Naive B cell (primary cell): ENCODE data around the gene SLMAP. TPM values are rescaled to one million over a fixed set of nuclear protein-coding genes. Genes with fewer than 3 reads are reported as not detected.

ENCODE experiments used
- ATAC-seq, 2 donors: fragments of 150-1000 bp; cut with Tn5 transposase; 2 replicates each; pipeline ENCODE4 v1.10.0; 2021; ENCODE audit warnings: low read depth in 2 of 2, mild to moderate bottlenecking in 2 of 2, moderate library complexity in 2 of 2
- DNase-seq: peaks from one replicate; pipeline ENCODE4 v3.0.0; 2022
- H3K27ac Mint-ChIP-seq, 6 donors: one replicate each; pipeline ENCODE4 v1.8.0; 2020 to 2022; ENCODE audit warnings: mild to moderate bottlenecking in 6 of 6, mixed read lengths in 6 of 6, moderate library complexity in 5 of 6, inconsistent platforms in 2 of 6
- H3K27me3 Mint-ChIP-seq, 3 donors: one replicate each; pipeline ENCODE4 v1.8.0; 2021 to 2022; ENCODE audit warnings: mixed read lengths in 3 of 3, mild to moderate bottlenecking in 1 of 3
- H3K36me3 Mint-ChIP-seq, 2 donors: one replicate each; pipeline ENCODE4 v1.8.0; 2020 to 2022; ENCODE audit warnings: mixed read lengths in 2 of 2, inconsistent platforms in 1 of 2, mild to moderate bottlenecking in 1 of 2
- H3K4me1 Mint-ChIP-seq, 3 donors: one replicate each; pipeline ENCODE4 v1.8.0; 2020 to 2022; ENCODE audit warnings: mixed read lengths in 3 of 3, inconsistent platforms in 1 of 3, mild to moderate bottlenecking in 1 of 3, moderate library complexity in 1 of 3
- H3K4me3 Mint-ChIP-seq, 8 donors: one replicate each; pipeline ENCODE4 v1.8.0; 2020 to 2022; ENCODE audit warnings: mild to moderate bottlenecking in 8 of 8, mixed read lengths in 8 of 8, moderate library complexity in 8 of 8, inconsistent platforms in 2 of 8
- H3K9me3 Mint-ChIP-seq, 7 donors: one replicate each; pipeline ENCODE4 v1.8.0; 2020 to 2022; ENCODE audit warnings: mixed read lengths in 7 of 7, mild to moderate bottlenecking in 5 of 7, inconsistent platforms in 2 of 7, moderate library complexity in 1 of 7
- polyA plus RNA-seq, 6 donors: library from polyadenylated mRNA; unstranded; fragments of 300-500 nt; fragmentation: Illumina TruSeq; gene quantifications; one replicate each; pipeline ENCODE4 v1.2.3, GENCODE V29; 2021; ENCODE audit warnings: low read depth in 6 of 6

Gene SLMAP
- polyA plus RNA-seq, 6 donors from 2014 or later: 13.2 to 26.2 (median 16.8) TPM

DNA sequence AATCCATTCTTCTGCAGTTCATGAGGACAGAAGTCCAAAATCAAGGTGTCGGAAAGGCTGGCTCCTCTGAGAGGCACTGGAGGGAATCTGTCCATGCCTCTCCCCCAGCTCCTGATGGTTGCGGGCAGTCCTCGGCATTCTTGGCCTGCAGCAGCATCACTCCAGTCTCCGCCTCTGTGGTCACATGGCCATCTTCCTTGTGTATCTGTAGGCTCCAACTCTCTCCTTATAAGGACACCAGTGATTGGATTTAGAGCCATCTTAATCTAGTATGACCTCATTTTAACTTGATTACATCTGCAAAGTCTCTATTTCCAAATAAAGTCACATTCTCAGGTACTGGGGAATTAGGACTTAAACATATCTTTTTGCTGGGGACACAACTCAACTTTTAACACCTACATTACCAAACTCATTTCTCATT, 196.1 kb downstream of the SLMAP start:
- no peak overlapping the region for H3K4me3 Mint-ChIP-seq
- DNase-seq: no peak
- H3K36me3 Mint-ChIP-seq: no peaks in the 10 kb centered on the region
- H3K27ac Mint-ChIP-seq: no peak overlapping the region
- ATAC-seq: no peak
- H3K27me3 Mint-ChIP-seq: peaks cover 0 to 8% (median 0%) of the 10 kb centered on the region in 3 donors
- H3K4me1 Mint-ChIP-seq: no peaks in the 10 kb centered on the region
- no peaks in the 10 kb centered on the region for H3K9me3 Mint-ChIP-seq

DNA sequence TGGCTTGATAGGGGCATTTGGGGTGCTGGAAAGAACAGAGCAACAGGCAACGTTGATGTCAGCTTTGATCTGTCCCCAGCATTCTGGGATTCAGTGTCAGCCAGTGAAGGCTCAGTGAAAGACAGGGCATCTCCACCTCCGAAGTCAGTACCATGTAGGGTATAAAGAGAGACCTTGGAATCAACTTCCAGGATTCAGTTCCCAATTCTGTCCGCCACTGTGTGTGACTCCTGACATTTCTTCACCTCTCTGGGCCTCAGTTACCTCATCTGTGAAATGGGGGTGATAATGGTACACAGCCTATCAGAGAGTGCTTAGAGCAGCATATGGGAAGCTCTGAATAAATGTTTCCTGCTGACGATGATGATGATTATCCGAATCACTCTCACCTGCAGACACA, 196.5 kb downstream of the SLMAP start:
- Mint-ChIP-seq H3K27ac (no peak overlapping the region), H3K36me3 (no peaks in the 10 kb centered on the region), H3K4me1 (peaks cover 0 to 1% (median 0%) of the 10 kb centered on the region in 3 donors), H3K4me3 (no peak overlapping the region), H3K9me3 (peaks cover 0 to 1% (median 0%) of the 10 kb centered on the region in 7 donors), H3K27me3 (peaks cover 0 to 8% (median 0%) of the 10 kb centered on the region in 3 donors)
- ATAC-seq (no peak), DNase-seq (no peak)

DNA sequence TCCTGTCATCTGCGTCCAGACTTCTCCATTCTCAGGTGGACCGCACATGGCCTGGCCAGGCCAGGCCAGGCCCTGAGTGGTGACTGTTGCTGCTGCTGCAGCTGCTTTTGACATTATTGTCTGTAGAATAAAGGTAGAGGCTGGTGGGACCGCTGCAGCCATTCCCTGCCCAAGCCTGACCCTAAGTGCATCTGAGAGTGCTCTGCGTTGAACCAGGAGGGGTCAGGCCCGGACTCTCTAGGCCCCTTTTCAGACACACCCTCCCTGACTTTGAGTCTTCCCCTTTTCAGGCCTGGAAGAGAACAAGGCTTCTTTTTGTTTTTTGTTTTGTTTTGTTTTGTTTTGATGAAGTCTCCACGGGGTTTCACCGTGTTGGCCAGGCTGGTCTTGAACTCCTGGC, 197.5 kb downstream of the SLMAP start:
- DNase-seq: no peak
- Mint-ChIP-seq H3K4me3 (no peak overlapping the region), H3K27ac (no peak overlapping the region), H3K27me3 (peaks cover 0 to 3% (median 0%) of the 10 kb centered on the region in 3 donors), H3K4me1 (peaks cover 4 to 7% (median 5%) of the 10 kb centered on the region in 3 donors), H3K36me3 (no peaks in the 10 kb centered on the region), H3K9me3 (peaks cover 0 to 3% (median 0%) of the 10 kb centered on the region in 7 donors)
- no peak for ATAC-seq

DNA sequence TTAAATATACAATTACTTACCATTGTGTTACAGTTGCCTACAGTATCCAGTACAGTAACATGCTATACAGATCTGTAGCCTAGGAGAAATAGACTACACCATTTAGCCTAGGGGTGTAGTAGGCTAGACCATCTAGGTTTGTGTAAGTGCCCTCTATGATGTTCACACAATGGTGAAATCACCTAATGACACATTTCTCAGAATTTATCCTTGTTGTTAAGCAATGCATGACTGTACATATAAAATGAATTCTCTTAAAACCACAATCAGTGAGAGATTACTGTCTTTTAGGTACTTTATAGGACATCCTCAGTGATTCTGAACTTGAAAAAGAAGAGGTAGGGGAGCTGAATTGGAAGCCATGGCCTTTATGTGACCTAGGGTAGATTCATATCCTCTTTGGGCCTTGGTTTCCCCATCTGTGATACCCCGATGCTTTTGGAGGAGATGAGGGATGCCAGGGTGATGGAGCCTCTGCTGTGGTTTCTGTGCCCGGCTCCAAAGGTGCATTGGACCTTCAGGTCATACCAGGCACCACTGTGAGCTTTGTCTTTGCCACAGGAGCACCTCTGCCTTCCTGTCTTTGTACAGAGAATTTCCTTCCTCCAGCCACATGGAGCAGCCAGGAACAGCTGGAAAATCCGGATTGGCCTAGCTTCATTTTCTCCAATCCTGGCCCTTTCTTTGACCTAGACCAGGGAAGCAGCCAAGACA, 200.2 kb downstream of the SLMAP start:
- no peaks in the 10 kb centered on the region for H3K36me3 Mint-ChIP-seq
- no peak overlapping the region for H3K27ac Mint-ChIP-seq
- H3K4me3 Mint-ChIP-seq: no peak overlapping the region
- no peak for ATAC-seq
- H3K9me3 Mint-ChIP-seq: peaks cover 0 to 3% (median 0%) of the 10 kb centered on the region in 7 donors
- H3K27me3 Mint-ChIP-seq: no peaks in the 10 kb centered on the region
- DNase-seq: no peak
- peaks cover 15 to 23% (median 23%) of the 10 kb centered on the region in 3 donors for H3K4me1 Mint-ChIP-seq

DNA sequence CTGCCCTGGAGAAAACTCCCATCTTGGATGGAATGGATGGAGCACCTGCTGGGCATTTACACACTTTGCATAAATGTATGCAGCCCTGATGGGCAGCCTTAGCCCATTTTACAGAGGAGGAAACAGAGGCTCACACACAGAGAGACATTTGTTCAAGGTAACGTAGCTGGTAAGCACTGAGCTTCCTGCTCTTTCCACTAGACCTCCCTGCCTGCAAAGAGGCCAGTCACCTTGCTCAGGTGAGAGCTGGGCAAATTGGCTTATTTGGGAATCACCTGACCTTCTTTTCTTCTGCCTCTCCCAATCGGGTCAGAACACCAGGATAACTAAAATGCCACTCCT, 200.7 kb downstream of the SLMAP start:
- no peak for ATAC-seq
- H3K27ac Mint-ChIP-seq: no peak overlapping the region

DNA sequence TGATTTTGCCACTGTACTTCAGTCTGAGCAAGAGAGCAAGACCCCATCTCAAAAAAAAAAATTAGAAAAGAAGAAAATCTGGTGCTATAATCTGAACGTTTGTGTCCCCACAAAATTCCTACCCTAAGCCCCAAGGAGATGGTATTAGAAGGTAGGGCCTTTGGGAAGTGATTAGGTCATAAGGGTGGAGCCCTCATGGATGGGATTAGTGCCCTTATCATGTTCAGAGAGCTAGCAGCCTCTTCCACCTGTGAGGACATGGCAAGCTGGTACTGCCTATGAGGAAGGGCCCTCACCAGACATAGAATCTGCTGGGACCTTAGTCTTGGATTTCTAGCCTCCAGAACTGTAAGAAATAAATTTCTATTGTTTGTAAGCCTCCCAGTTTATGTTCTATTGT, 201.7 kb downstream of the SLMAP start:
- Mint-ChIP-seq H3K4me3 (peak overlapping the region in 3 of 8 donors; percentile 54 to 79 (median 68)), H3K27me3 (no peaks in the 10 kb centered on the region), H3K27ac (no peak overlapping the region), H3K9me3 (peaks cover 0 to 3% (median 0%) of the 10 kb centered on the region in 7 donors), H3K4me1 (peaks cover 15 to 23% (median 23%) of the 10 kb centered on the region in 3 donors), H3K36me3 (no peaks in the 10 kb centered on the region)
- ATAC-seq: no peak
- DNase-seq: no peak

More for the DNA sequence above, 200.7 kb downstream of the SLMAP start:
- no peak for DNase-seq
- H3K36me3 Mint-ChIP-seq: no peaks in the 10 kb centered on the region
- H3K4me1 Mint-ChIP-seq: peaks cover 15 to 23% (median 23%) of the 10 kb centered on the region in 3 donors
- H3K9me3 Mint-ChIP-seq: peaks cover 0 to 3% (median 0%) of the 10 kb centered on the region in 7 donors
- H3K27me3 Mint-ChIP-seq: no peaks in the 10 kb centered on the region
- H3K4me3 Mint-ChIP-seq: no peak overlapping the region

DNA sequence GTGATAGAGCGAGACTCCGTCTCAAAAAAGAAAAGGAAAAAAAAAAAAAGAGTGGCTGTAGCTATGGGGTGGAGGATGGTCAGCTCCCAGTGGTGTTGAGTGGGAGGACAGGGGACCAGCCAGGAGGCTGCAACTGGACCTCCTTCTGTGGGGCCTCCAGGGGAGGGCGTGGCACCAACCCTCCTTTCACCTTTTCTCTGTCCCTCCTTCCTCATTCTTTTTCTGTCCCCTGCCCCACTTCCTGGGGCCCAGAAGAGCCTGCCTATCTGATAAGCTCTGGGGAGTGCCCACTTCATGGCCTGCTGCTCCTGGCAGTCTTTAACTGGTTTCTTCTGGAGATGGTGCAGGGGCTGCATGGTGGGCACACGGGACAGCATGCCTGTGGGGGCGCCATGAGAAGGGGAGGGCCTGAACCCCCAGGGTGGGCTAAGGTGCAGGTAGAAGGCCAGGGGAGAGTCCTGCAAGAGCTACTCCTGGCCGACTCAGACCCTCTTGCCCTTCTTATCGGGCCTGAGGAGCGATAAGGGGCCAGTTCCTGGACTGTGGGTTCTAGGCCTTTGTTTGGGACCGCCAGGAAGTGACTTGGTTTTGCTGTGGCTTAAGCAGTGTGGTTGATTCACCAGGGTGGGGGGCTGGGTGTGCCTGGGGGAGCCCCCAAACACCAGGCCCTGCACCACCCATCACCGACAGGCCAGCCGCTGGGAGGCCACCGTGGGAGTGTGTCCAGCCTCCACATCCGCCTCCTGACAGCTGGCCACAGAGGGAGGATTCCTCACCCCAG, 202.7 kb downstream of the SLMAP start:
- DNase-seq (no peak), ATAC-seq (peak in 1 of 2 donors; percentile 27)
- peaks cover 0 to 3% (median 0%) of the 10 kb centered on the region in 7 donors for H3K9me3 Mint-ChIP-seq
- H3K4me3 Mint-ChIP-seq: peak overlapping the region in 7 of 8 donors; percentile 21 to 89 (median 64)
- H3K36me3 Mint-ChIP-seq: no peaks in the 10 kb centered on the region
- peaks cover 15 to 23% (median 23%) of the 10 kb centered on the region in 3 donors for H3K4me1 Mint-ChIP-seq
- no peaks in the 10 kb centered on the region for H3K27me3 Mint-ChIP-seq
- H3K27ac Mint-ChIP-seq: peak overlapping the region in 4 of 6 donors; percentile 8 to 69 (median 16)

DNA sequence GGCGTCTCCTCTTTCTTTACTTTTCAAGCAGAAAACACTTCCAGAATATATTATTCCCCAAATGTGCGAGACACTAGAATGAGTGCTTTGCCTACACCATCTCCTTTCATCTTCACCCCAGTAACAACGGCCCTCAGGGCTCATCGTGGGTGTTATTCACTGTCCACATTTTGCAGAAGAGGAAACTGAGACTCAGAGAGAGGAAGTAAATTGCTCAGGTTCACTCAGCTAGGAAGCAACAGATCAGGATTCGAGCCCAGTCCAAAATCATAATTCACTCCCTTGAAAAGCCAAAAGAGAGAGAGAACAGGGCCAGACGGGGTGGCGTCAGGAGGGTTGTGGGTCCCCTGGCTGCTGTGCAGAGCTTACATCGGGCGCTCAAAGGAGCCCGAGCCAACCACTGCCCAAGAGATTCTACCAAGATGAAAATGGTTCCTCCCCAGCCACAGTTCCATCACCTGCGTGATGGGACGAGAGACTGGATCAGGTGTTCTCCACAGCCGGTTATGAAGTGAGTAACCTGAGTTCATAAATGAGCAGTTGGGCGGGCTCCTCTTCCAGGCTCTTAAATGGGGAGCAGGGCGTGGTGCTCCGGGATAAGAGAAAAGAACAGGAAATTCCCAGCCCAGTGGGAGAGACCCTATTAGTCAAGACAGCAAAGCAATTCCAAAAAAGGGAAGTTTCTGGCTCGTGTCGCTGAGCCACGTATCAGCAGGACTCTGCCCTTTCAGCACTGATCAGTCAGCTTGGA, 203.5 kb downstream of the SLMAP start:
- peak overlapping the region in 5 of 8 donors; percentile 16 to 89 (median 21) for H3K4me3 Mint-ChIP-seq
- ATAC-seq (peak in 1 of 2 donors; percentile 39), DNase-seq (no peak)
- H3K27me3 Mint-ChIP-seq: no peaks in the 10 kb centered on the region
- peaks cover 0 to 3% (median 0%) of the 10 kb centered on the region in 7 donors for H3K9me3 Mint-ChIP-seq
- peaks cover 15 to 23% (median 23%) of the 10 kb centered on the region in 3 donors for H3K4me1 Mint-ChIP-seq
- no peaks in the 10 kb centered on the region for H3K36me3 Mint-ChIP-seq
- H3K27ac Mint-ChIP-seq: peak overlapping the region; percentile 5 to 63 (median 20)

DNA sequence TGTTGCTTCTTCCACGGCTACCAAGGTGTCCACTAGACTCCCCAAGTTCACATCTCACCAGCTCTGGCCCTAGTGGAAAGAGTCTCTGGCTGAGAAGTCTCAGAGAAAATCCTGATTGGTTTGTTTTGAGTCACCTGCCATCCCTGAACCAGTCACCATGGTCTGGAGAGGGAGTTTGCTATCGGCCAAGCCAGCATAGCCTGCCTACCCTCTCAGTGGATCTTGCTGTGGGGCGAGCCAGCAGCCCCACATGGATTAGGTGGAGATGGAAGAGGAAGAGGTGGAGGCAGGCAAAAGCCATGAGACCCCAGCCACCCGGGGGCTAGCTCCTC, 204.0 kb downstream of the SLMAP start:
- H3K4me3 Mint-ChIP-seq: no peak overlapping the region
- peaks cover 0 to 3% (median 0%) of the 10 kb centered on the region in 7 donors for H3K9me3 Mint-ChIP-seq
- H3K27me3 Mint-ChIP-seq: no peaks in the 10 kb centered on the region
- no peaks in the 10 kb centered on the region for H3K36me3 Mint-ChIP-seq
- peak overlapping the region in 1 of 6 donors; percentile 27 for H3K27ac Mint-ChIP-seq
- DNase-seq (no peak), ATAC-seq (no peak)
- peaks cover 15 to 23% (median 23%) of the 10 kb centered on the region in 3 donors for H3K4me1 Mint-ChIP-seq

DNA sequence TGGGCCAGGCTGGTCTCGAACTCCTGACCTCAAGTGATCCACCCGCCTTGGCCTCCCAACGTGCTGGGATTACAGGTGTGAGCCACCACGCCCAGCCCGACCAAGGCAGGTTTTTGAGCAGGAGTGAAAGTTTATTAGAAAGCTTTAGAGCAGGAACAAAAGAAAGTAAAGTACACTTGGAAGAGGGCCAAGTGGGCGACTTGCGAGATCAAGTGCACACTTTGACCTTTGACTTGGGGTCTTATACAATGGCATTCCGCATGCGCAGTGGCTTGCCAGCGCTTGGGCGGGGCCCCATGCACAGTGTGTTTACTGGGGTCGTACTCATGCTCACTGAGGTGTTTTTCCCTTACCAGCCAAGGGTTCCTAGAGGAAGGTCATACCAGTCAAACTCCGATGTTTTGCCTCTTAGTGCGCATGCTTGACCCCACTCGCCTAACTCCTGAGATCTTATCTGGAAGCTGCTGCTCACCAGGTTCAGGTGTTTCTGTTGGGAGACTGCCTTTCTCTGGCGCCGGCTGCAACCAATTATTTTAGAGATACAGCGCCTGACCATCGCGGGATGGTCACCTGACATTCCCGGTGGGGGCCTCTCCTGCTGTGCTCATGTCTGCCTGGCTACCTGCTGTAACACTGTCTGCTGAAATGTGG, 205.2 kb downstream of the SLMAP start:
- H3K4me3 Mint-ChIP-seq: no peak overlapping the region
- H3K27ac Mint-ChIP-seq: no peak overlapping the region
- no peaks in the 10 kb centered on the region for H3K27me3 Mint-ChIP-seq
- H3K4me1 Mint-ChIP-seq: peaks cover 15 to 23% (median 23%) of the 10 kb centered on the region in 3 donors
- no peak for ATAC-seq
- peaks cover 0 to 3% (median 0%) of the 10 kb centered on the region in 7 donors for H3K9me3 Mint-ChIP-seq
- H3K36me3 Mint-ChIP-seq: no peaks in the 10 kb centered on the region
- DNase-seq: no peak

DNA sequence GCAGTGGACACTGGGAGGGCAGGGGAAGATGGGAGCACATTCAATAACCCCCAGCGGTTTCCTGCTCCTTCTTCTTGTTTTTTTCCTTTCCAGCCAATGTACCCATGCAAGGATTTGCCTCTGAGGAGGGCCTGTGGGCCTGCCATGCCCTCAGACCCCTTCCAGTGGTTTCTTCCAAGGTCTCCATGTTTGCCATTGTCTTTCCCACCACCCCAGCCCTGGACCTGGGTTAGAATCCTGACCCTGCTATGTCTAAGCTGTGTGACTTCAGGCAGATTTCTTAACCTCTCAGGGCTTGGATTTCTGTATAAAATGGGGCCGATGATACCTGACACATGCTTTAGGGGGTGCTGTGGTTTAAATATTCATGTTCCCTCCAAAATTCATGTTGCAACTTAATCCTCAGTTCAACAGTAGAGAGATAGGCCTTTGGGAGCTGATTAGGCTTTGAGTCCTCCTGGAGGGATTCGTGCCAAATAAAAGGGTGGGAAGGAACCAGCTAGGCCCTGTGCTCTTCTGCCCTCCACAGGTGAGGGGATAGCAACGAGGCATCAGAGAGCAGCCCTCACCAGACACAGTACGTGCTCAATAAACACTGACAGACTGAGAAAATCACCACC, 205.8 kb downstream of the SLMAP start:
- Mint-ChIP-seq H3K9me3 (peaks cover 0 to 3% (median 0%) of the 10 kb centered on the region in 7 donors), H3K27ac (peak overlapping the region in 1 of 6 donors; percentile 26)
- no peak for DNase-seq

DNA sequence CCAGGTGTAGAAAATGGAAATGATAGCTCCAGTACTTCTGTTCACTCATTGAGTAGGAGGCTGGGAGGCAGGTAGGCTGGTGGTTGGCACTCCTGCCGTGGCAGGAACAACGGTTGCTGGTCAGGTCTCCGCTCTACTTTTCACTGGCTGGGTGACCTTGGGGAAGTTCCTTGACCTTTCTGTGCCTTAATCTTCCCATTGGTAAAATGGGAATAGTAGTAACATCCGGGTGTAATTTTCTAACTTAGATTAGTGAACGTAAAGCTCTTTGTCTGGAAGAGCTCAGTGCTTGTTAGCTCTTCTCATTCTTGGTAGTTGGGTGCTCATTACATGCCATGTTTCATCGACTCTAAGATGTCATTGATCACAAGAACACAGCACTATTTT, 206.3 kb downstream of the SLMAP start:
- Mint-ChIP-seq H3K4me3 (no peak overlapping the region), H3K4me1 (peaks cover 15 to 23% (median 23%) of the 10 kb centered on the region in 3 donors), H3K36me3 (no peaks in the 10 kb centered on the region), H3K27me3 (no peaks in the 10 kb centered on the region), H3K9me3 (peaks cover 0 to 3% (median 0%) of the 10 kb centered on the region in 7 donors), H3K27ac (peak overlapping the region in 1 of 6 donors; percentile 15)
- DNase-seq (no peak), ATAC-seq (no peak)

More for the DNA sequence above, 205.8 kb downstream of the SLMAP start:
- Mint-ChIP-seq H3K36me3 (no peaks in the 10 kb centered on the region), H3K4me3 (no peak overlapping the region), H3K4me1 (peaks cover 15 to 23% (median 23%) of the 10 kb centered on the region in 3 donors), H3K27me3 (no peaks in the 10 kb centered on the region)
- no peak for ATAC-seq
